ENCODE results near the gene NARF.
"Not testable (repeated sequence)": the region's sequence is repeated elsewhere in the genome, so short reads cannot be mapped to it uniquely, and the experiment has no call there.

Gene NARF

GRCh38 chr17:82503094-82503727 lies 44.7 kb downstream of the NARF start:
- no peak for DNase-seq (ENCODE audit: low read depth)

- DNase-seq (ENCODE audit: low read depth), result no peak
These were observed 45.3 kb downstream of the NARF start for GRCh38 chr17:82503728-82504308.

GRCh38 chr17:82505296-82505695 lies 46.8 kb downstream of the NARF start:
- DNase-seq (ENCODE audit: low read depth), result no peak

- DNase-seq (ENCODE audit: low read depth), result not testable (repeated sequence)
These were observed 47.9 kb downstream of the NARF start for GRCh38 chr17:82506402-82506801.

- no peak for DNase-seq (ENCODE audit: low read depth)
These were observed 49.2 kb downstream of the NARF start for GRCh38 chr17:82507631-82508175.

GRCh38 chr17:82511642-82512041 lies 53.1 kb downstream of the NARF start:
- not testable (repeated sequence) for DNase-seq (ENCODE audit: low read depth)

- DNase-seq (ENCODE audit: low read depth), result not testable (repeated sequence)
These were observed 55.3 kb downstream of the NARF start for GRCh38 chr17:82513864-82514263.

- DNase-seq (ENCODE audit: low read depth), result no peak
These were observed 58.8 kb downstream of the NARF start for GRCh38 chr17:82517230-82517865.

- DNase-seq (ENCODE audit: low read depth), result peak; percentile 87
These were observed 60.6 kb downstream of the NARF start, which contains the start of gene FOXK2 for GRCh38 chr17:82518826-82519810. TSS of gene FOXK2 (plus strand) at chr17:82519732. CDS start at chr17:82519889, 157 bp downstream.

- DNase-seq (ENCODE audit: low read depth), result peak; percentile 28
These were observed 61.7 kb downstream of the NARF start for GRCh38 chr17:82519971-82520903.

GRCh38 chr17:82524540-82524939 lies 66.0 kb downstream of the NARF start:
- DNase-seq (ENCODE audit: low read depth), result no peak

- DNase-seq (ENCODE audit: low read depth), result no peak
These were observed 67.2 kb downstream of the NARF start for GRCh38 chr17:82525712-82526111.

- DNase-seq (ENCODE audit: low read depth), result no peak
These were observed 69.4 kb downstream of the NARF start for GRCh38 chr17:82527898-82528297.

- DNase-seq (ENCODE audit: low read depth), result no peak
These were observed 70.1 kb downstream of the NARF start for GRCh38 chr17:82528484-82529265.

- no peak for DNase-seq (ENCODE audit: low read depth)
These were observed 71.4 kb downstream of the NARF start for GRCh38 chr17:82529914-82530300.

GRCh38 chr17:82531431-82531881 lies 72.9 kb downstream of the NARF start:
- no peak for DNase-seq (ENCODE audit: low read depth)

GRCh38 chr17:82534401-82534812 lies 75.9 kb downstream of the NARF start:
- DNase-seq (ENCODE audit: low read depth), result no peak

GRCh38 chr17:82536512-82537201 lies 78.1 kb downstream of the NARF start:
- DNase-seq (ENCODE audit: low read depth), result no peak

GRCh38 chr17:82537228-82537627 lies 78.7 kb downstream of the NARF start:
- DNase-seq (ENCODE audit: low read depth), result not testable (repeated sequence)

All from activated T-cell treated with anti-CD3 and anti-CD28 coated beads for 1 hour (primary cell).